HCT116 (cell line): ENCODE measurements around the gene IGFN1. TPM values are rescaled to one million over a fixed set of nuclear protein-coding genes. Genes with fewer than 3 reads are reported as not detected.

Experiments used
- ATAC-seq: fragments of 200-7000 bp; cut with Tn5 transposase; 2 replicates; pipeline ENCODE4 v1.9.1; 2020; ENCODE audit warnings: mild to moderate bottlenecking, moderate library complexity
- BruUV-seq: library from RNA; stranded (reverse); fragments of 400-500 nt; replicated peaks from 2 replicates; lab custom pipeline; 2021; lab: Mats Ljungman, UMichigan
- CTCF ChIA-PET: fragments of 300-600 bp; sonication (Branson Sonifier 250); formaldehyde crosslinking; loops from one replicate; lab custom pipeline; 2021; ENCODE audit warnings: antibody characterized with exemption; lab: Charles Lee
- POLR2A ChIA-PET: fragments of 300-600, 350-600 bp; sonication (Branson Sonifier 250); formaldehyde crosslinking; loops from one replicate; lab custom pipeline; 2021; ENCODE audit warnings: antibody characterized with exemption; lab: Charles Lee
- RAD21 ChIA-PET, 2 experiments: fragments of 300-600 bp; sonication (Branson Sonifier 250); formaldehyde crosslinking; loops; one replicate each; lab custom pipeline; 2023; ENCODE audit warnings: low total read pairs in 2 of 2; ENCODE audit not compliant: uncharacterized antibody in 2 of 2, unreplicated experiment in 2 of 2, low non-redundant PET in 1 of 2; lab: Charles Lee
- DNase-seq: peaks from one replicate; pipeline ENCODE4 v3.0.0-alpha.2; 2010; ENCODE audit warnings: low read depth, low spot score
- H2AFZ ChIP-seq: fragments of 200-600 bp; shearing (Covaris generic), sonication (generic); 2 replicates; pipeline ENCODE4 v1.6.1; 2017; ENCODE audit warnings: low read depth, mixed run types, mixed read lengths, antibody characterized with exemption, low read length; ENCODE audit not compliant: poor library complexity, severe bottlenecking
- H3K27ac ChIP-seq: 2 replicates; pipeline ENCODE4 v1.5.1; 2012; ENCODE audit warnings: low read depth, low read length
- H3K27me3 ChIP-seq: fragments of 200-600 bp; sonication (generic); 2 replicates; pipeline ENCODE4 v1.6.1; 2016; ENCODE audit warnings: mixed run types, low read length, mixed read lengths; ENCODE audit not compliant: insufficient read depth
- H3K36me3 ChIP-seq, 2 experiments: fragments of 200-500 bp in 1 of 2; fragments of 200-600 bp in 1 of 2; sonication (Bioruptor generic) in 1 of 2; sonication (generic) in 1 of 2; 2 replicates each; pipeline versions ENCODE4 v1.5.1 to v1.6.1; 2014 to 2016; ENCODE audit warnings: low read length in 2 of 2, inconsistent platforms in 1 of 2, mixed read lengths in 1 of 2, mixed run types in 1 of 2; ENCODE audit not compliant: insufficient read depth in 2 of 2, control insufficient read depth in 1 of 2
- H3K4me1 ChIP-seq, 2 experiments: fragments of 200-600 bp in 1 of 2; sonication (generic) in 1 of 2; 2 replicates each; pipeline versions ENCODE4 v1.5.1 to v1.6.1; 2012 to 2017; ENCODE audit warnings: low read length in 2 of 2, inconsistent platforms in 1 of 2, mild to moderate bottlenecking in 1 of 2, mixed read lengths in 1 of 2, mixed run types in 1 of 2, moderate library complexity in 1 of 2; ENCODE audit not compliant: insufficient read depth in 2 of 2, control insufficient read depth in 1 of 2
- H3K4me2 ChIP-seq: fragments of 200-600 bp; sonication (generic); 2 replicates; pipeline ENCODE4 v1.6.1; 2017; ENCODE audit warnings: mixed run types, low read length, mixed read lengths
- H3K4me3 ChIP-seq, 2 experiments: fragments of 200-600 bp in 1 of 2; sonication (generic) in 1 of 2; replicated peaks in 1 of 2; 2 replicates each; pipeline ENCODE4 v1.5.1; 2011 to 2016; ENCODE audit warnings: low read length in 2 of 2, control low read depth in 1 of 2, low read depth in 1 of 2, mild to moderate bottlenecking in 1 of 2, mixed read lengths in 1 of 2, mixed run types in 1 of 2
- H3K79me2 ChIP-seq: fragments of 200-600 bp; sonication (generic); 2 replicates; pipeline ENCODE4 v1.6.1; 2017; ENCODE audit warnings: mild to moderate bottlenecking, mixed run types, low read length, moderate library complexity, mixed read lengths; ENCODE audit not compliant: insufficient read depth
- H3K9ac ChIP-seq: fragments of 200-600 bp; sonication (generic); 2 replicates; pipeline ENCODE4 v1.6.1; 2016; ENCODE audit warnings: low read length, mixed read lengths
- H3K9me2 ChIP-seq: fragments of 200-600 bp; sonication (generic), shearing (Covaris generic); 2 replicates; pipeline ENCODE4 v1.6.1; 2017; ENCODE audit warnings: mixed run types, mild to moderate bottlenecking, moderate library complexity; ENCODE audit not compliant: insufficient read depth
- H3K9me3 ChIP-seq, 2 experiments: fragments of 200-500 bp in 1 of 2; fragments of 200-600 bp in 1 of 2; sonication (Bioruptor generic) in 1 of 2; sonication (generic) in 1 of 2; 2 replicates each; pipeline ENCODE4 v1.6.1; 2014 to 2017; ENCODE audit warnings: low read length in 2 of 2, mixed read lengths in 2 of 2, inconsistent platforms in 1 of 2, low read depth in 1 of 2, mild to moderate bottlenecking in 1 of 2, mixed run types in 1 of 2, moderate library complexity in 1 of 2; ENCODE audit not compliant: control insufficient read depth in 1 of 2, insufficient read depth in 1 of 2
- H4K20me1 ChIP-seq: fragments of 200-600 bp; sonication (generic), shearing (Covaris generic); 2 replicates; pipeline ENCODE4 v1.6.1; 2017; ENCODE audit warnings: mixed run types, mild to moderate bottlenecking, moderate library complexity; ENCODE audit not compliant: insufficient read depth
- CBX3 ChIP-seq: IDR thresholded peaks from 2 replicates; pipeline ENCODE4 v1.6.1; 2012; ENCODE audit warnings: low read depth
- EGR1 ChIP-seq: IDR thresholded peaks from 2 replicates; pipeline ENCODE4 v1.6.1; 2012; ENCODE audit warnings: low read depth
- ELF1 ChIP-seq: IDR thresholded peaks from 2 replicates; pipeline ENCODE4 v1.6.1; 2012; ENCODE audit warnings: low read depth, borderline replicate concordance
- EZH2 ChIP-seq: fragments of 200-600 bp; sonication (generic); IDR thresholded peaks from 2 replicates; pipeline ENCODE4 v1.6.1; 2017; ENCODE audit warnings: antibody characterized with exemption, mixed run types
- FOSL1 ChIP-seq: IDR thresholded peaks from 2 replicates; pipeline ENCODE4 v1.6.1; 2012; ENCODE audit warnings: low read depth
- JUND ChIP-seq: IDR thresholded peaks from 2 replicates; pipeline ENCODE4 v1.6.1; 2012
- MAX ChIP-seq: IDR thresholded peaks from 2 replicates; pipeline ENCODE4 v1.6.1; 2012
- POLR2AphosphoS5 ChIP-seq: IDR thresholded peaks from 2 replicates; pipeline ENCODE4 v1.6.1; 2011; ENCODE audit warnings: mild to moderate bottlenecking, low read depth, low read length, moderate library complexity
- RAD21 ChIP-seq: IDR thresholded peaks from 2 replicates; pipeline ENCODE4 v1.6.1; 2012; ENCODE audit warnings: low read depth, mild to moderate bottlenecking
- TCF7L2 ChIP-seq: IDR thresholded peaks from 2 replicates; pipeline ENCODE4 v1.7.0; 2011; ENCODE audit warnings: borderline replicate concordance, inconsistent platforms; ENCODE audit not compliant: insufficient read depth, insufficient read length; ENCODE audit errors: extremely low read depth
- YY1 ChIP-seq: IDR thresholded peaks from 2 replicates; pipeline ENCODE4 v1.6.1; 2011; ENCODE audit warnings: low read length, low read depth, moderate library complexity, mild to moderate bottlenecking; ENCODE audit not compliant: insufficient replicate concordance; ENCODE audit errors: extremely low read depth
- ZBTB33 ChIP-seq: IDR thresholded peaks from 2 replicates; pipeline ENCODE4 v1.6.1; 2011; ENCODE audit warnings: mild to moderate bottlenecking, low read length, moderate library complexity; ENCODE audit not compliant: insufficient replicate concordance; ENCODE audit errors: extremely low read depth
- ZFX ChIP-seq: fragments of 450-650 bp; IDR thresholded peaks from 2 replicates; pipeline ENCODE4 v1.6.1; 2017
- ZNF274 ChIP-seq: fragments of 200-500 bp; sonication (Bioruptor generic); IDR thresholded peaks from 2 replicates; pipeline ENCODE4 v1.6.1; 2014; ENCODE audit warnings: mild to moderate bottlenecking, low read depth, low read length, inconsistent platforms
- intact Hi-C: fragments of 100-400 bp; cut with micrococcal nuclease; formaldehyde crosslinking; loops from 2 replicates; pipeline ENCODE4 v1.10.0; 2022
- total RNA-seq: library from RNA; stranded (reverse); gene quantifications from one replicate; pipeline ENCODE4 v1.2.1, GENCODE V29; 2021; ENCODE audit not compliant: unreplicated experiment

IGFN1 gene
- total RNA-seq, 1 experiment from 2014 or later: not detected

GRCh38 chr1:201224666-201225370 lies 34.2 kb downstream of the IGFN1 start:
- ATAC-seq (no peak), DNase-seq (no peak)
- ChIA-PET POLR2A (no interaction called here), RAD21 (no interaction called here), CTCF (no interaction called here)
- Histone ChIP-seq H3K4me1 (peaks cover 0 to 14% of the 10 kb centered on the region in 2 experiments; a peak in 2 of 4 replicates), H3K27me3 (no peaks in the 10 kb centered on the region), H3K4me2 (no peak overlapping the region), H4K20me1 (no peaks in the 10 kb centered on the region), H3K9me3 (no peaks in the 10 kb centered on the region), H3K9ac (no peak overlapping the region), H3K27ac (no peak overlapping the region), H3K4me3 (no peak overlapping the region), H3K9me2 (no peaks in the 10 kb centered on the region), H3K36me3 (no peaks in the 10 kb centered on the region), H2AFZ (no peak overlapping the region), H3K79me2 (no peaks in the 10 kb centered on the region)
- BruUV-seq: no TSS peak
- intact Hi-C loops: loop anchor here (5.0 to 10.0 kb wide), 2 partner anchors 138 to 250 kb away; no protein-coding TSS in a partner anchor
- TF ChIP-seq FOSL1 (no peak), TCF7L2 (no peak), ZFX (no peak), EGR1 (no peak), ELF1 (no peak)

- intact Hi-C loops: loop anchor here (5.0 to 10.0 kb wide), 2 partner anchors 139 to 251 kb away; no protein-coding TSS in a partner anchor
- POLR2A ChIA-PET: no interaction called here
- no peak for ATAC-seq
- Histone ChIP-seq H4K20me1 (no peaks in the 10 kb centered on the region), H3K9me3 (no peaks in the 10 kb centered on the region), H3K36me3 (no peaks in the 10 kb centered on the region), H2AFZ (no peak overlapping the region), H3K9ac (no peak overlapping the region), H3K9me2 (no peaks in the 10 kb centered on the region), H3K4me2 (no peak overlapping the region), H3K4me3 (no peak overlapping the region), H3K79me2 (no peaks in the 10 kb centered on the region), H3K27ac (no peak overlapping the region), H3K27me3 (no peaks in the 10 kb centered on the region), H3K4me1 (peaks cover 0 to 25% of the 10 kb centered on the region in 2 experiments; a peak in 2 of 4 replicates)
- TF ChIP-seq ZNF274 (no peak), EZH2 (no peak), POLR2AphosphoS5 (no peak), CBX3 (no peak), JUND (no peak), RAD21 (no peak), MAX (no peak), FOSL1 (no peak), YY1 (no peak), ELF1 (no peak), ZBTB33 (no peak)
- no peak for DNase-seq
- CTCF ChIA-PET: interaction anchor here (0.6 to 0.7 kb wide), 2 partner anchors 253 to 909 kb away, joined by 3 read pairs; no protein-coding TSS in a partner anchor
- no TSS peak for BruUV-seq
- RAD21 ChIA-PET: no interaction called here
Measured at GRCh38 chr1:201226178-201226514, 35.5 kb downstream of the IGFN1 start.
